H9 (cell line): ENCODE measurements around the gene PDXK. TPM values are rescaled to one million over a fixed set of nuclear protein-coding genes. Genes with fewer than 3 reads are reported as not detected.
A peak's percentile ranks its signal among the peaks of the same experiment; 100 is the strongest.

Source experiments
- DNase-seq: peaks from one replicate; pipeline ENCODE4 v3.0.0-alpha.2; 2017
- H2AFZ ChIP-seq: one replicate; pipeline ENCODE4 v1.6.1; 2013; ENCODE audit warnings: mild to moderate bottlenecking, low read length, control low read depth, moderate library complexity
- H2AK5ac ChIP-seq: 2 replicates; pipeline ENCODE4 v1.6.1; 2013; ENCODE audit warnings: low read length, control low read depth, mixed read lengths; ENCODE audit not compliant: insufficient read length
- H2BK120ac ChIP-seq: one replicate; pipeline ENCODE4 v1.6.1; 2013; ENCODE audit warnings: low read depth, mild to moderate bottlenecking, low read length, control low read depth, inconsistent platforms; ENCODE audit not compliant: poor library complexity, severe bottlenecking
- H2BK12ac ChIP-seq: 2 replicates; pipeline ENCODE4 v1.6.1; 2013; ENCODE audit warnings: low read length, control low read depth, mixed read lengths, low read depth; ENCODE audit not compliant: insufficient read length
- H2BK15ac ChIP-seq: 2 replicates; pipeline ENCODE4 v1.6.1; 2013; ENCODE audit warnings: low read depth, low read length, control low read depth
- H2BK20ac ChIP-seq: one replicate; pipeline ENCODE4 v1.6.1; 2013; ENCODE audit warnings: low read depth, mild to moderate bottlenecking, low read length, control low read depth, inconsistent platforms; ENCODE audit not compliant: poor library complexity, severe bottlenecking
- H2BK5ac ChIP-seq: 2 replicates; pipeline ENCODE4 v1.6.1; 2013; ENCODE audit warnings: low read length, control low read depth, mixed read lengths; ENCODE audit not compliant: insufficient read length
- H3K14ac ChIP-seq: 2 replicates; pipeline ENCODE4 v1.6.1; 2013; ENCODE audit warnings: low read length, control low read depth; ENCODE audit not compliant: insufficient read depth
- H3K18ac ChIP-seq: 2 replicates; pipeline ENCODE4 v1.6.1; 2013; ENCODE audit warnings: low read depth, mild to moderate bottlenecking, mixed read lengths, low read length, control low read depth; ENCODE audit not compliant: insufficient read length
- H3K23ac ChIP-seq: 2 replicates; pipeline ENCODE4 v1.6.1; 2013; ENCODE audit warnings: low read length, control low read depth, mixed read lengths, low read depth; ENCODE audit not compliant: insufficient read length
- H3K23me2 ChIP-seq: 2 replicates; pipeline ENCODE4 v1.6.1; 2013; ENCODE audit warnings: low read depth, mild to moderate bottlenecking, mixed read lengths, low read length, control low read depth; ENCODE audit not compliant: insufficient read length, poor library complexity, severe bottlenecking
- H3K27ac ChIP-seq: 2 replicates; pipeline ENCODE4 v1.5.1; 2013; ENCODE audit warnings: low read length, control low read depth, mixed read lengths, low read depth; ENCODE audit not compliant: insufficient read length
- H3K27me3 ChIP-seq: 2 replicates; pipeline ENCODE4 v1.6.1; 2013; ENCODE audit warnings: low read length, control low read depth, inconsistent platforms; ENCODE audit not compliant: insufficient read depth
- H3K4ac ChIP-seq: 2 replicates; pipeline ENCODE4 v1.6.1; 2013; ENCODE audit warnings: low read depth, mild to moderate bottlenecking, control low read depth, inconsistent platforms, low read length, moderate library complexity
- H3K4me1 ChIP-seq: 2 replicates; pipeline ENCODE4 v1.6.1; 2013; ENCODE audit warnings: low read length, control low read depth, inconsistent platforms; ENCODE audit not compliant: insufficient read depth
- H3K4me2 ChIP-seq: 2 replicates; pipeline ENCODE4 v1.6.1; 2013; ENCODE audit warnings: low read length, control low read depth, mixed read lengths; ENCODE audit not compliant: insufficient read length, insufficient read depth
- H3K56ac ChIP-seq: 2 replicates; pipeline ENCODE4 v1.6.1; 2013; ENCODE audit warnings: low read depth, mild to moderate bottlenecking, mixed read lengths, low read length, control low read depth; ENCODE audit not compliant: insufficient read length
- H3K79me1 ChIP-seq: 2 replicates; pipeline ENCODE4 v1.6.1; 2013; ENCODE audit warnings: low read depth, mild to moderate bottlenecking, moderate library complexity, low read length, control low read depth, inconsistent platforms; ENCODE audit not compliant: insufficient read depth, poor library complexity, severe bottlenecking
- H3K79me2 ChIP-seq: 2 replicates; pipeline ENCODE4 v1.6.1; 2013; ENCODE audit warnings: low read length, control low read depth, inconsistent platforms; ENCODE audit not compliant: insufficient read depth
- H3K9ac ChIP-seq: 2 replicates; pipeline ENCODE4 v1.6.1; 2013; ENCODE audit warnings: low read length, control low read depth, mixed read lengths; ENCODE audit not compliant: insufficient read length; ENCODE audit errors: extremely low read depth
- H3K9me3 ChIP-seq: one replicate; pipeline ENCODE4 v1.6.1; 2013; ENCODE audit warnings: low read depth, low read length, inconsistent platforms; ENCODE audit not compliant: control insufficient read depth
- H3T11ph ChIP-seq: one replicate; pipeline ENCODE4 v1.6.1; 2013; ENCODE audit warnings: mild to moderate bottlenecking, low read length, control low read depth, inconsistent platforms
- H4K20me1 ChIP-seq: one replicate; pipeline ENCODE4 v1.6.1; 2013; ENCODE audit not compliant: control insufficient read depth, insufficient read length, insufficient read depth
- H4K5ac ChIP-seq: 2 replicates; pipeline ENCODE4 v1.6.1; 2013; ENCODE audit warnings: low read depth, mild to moderate bottlenecking, mixed read lengths, low read length, control low read depth; ENCODE audit not compliant: insufficient read length
- H4K8ac ChIP-seq: replicated peaks from 2 replicates; pipeline ENCODE4 v1.6.1; 2013; ENCODE audit warnings: low read length, control low read depth, mixed read lengths, low read depth; ENCODE audit not compliant: insufficient read length
- H4K91ac ChIP-seq: 2 replicates; pipeline ENCODE4 v1.6.1; 2013; ENCODE audit warnings: low read depth, mild to moderate bottlenecking, moderate library complexity, mixed read lengths, low read length, control low read depth; ENCODE audit not compliant: insufficient read length
- H3K27ac Mint-ChIP-seq, 3 experiments: 2 replicates in 2 of 3; 3 replicates in 1 of 3; pipeline ENCODE4 v1.8.0; 2020 to 2021; ENCODE audit warnings: mixed read lengths in 3 of 3, mild to moderate bottlenecking in 1 of 3, moderate library complexity in 1 of 3
- H3K27me3 Mint-ChIP-seq: 2 replicates; pipeline ENCODE4 v1.8.0; 2021; ENCODE audit warnings: low read depth, mild to moderate bottlenecking, moderate library complexity, mixed read lengths
- H3K36me3 Mint-ChIP-seq, 3 experiments: 2 replicates in 2 of 3; 3 replicates in 1 of 3; pipeline ENCODE4 v1.8.0; 2020 to 2021; ENCODE audit warnings: low read depth in 3 of 3, mixed read lengths in 3 of 3; ENCODE audit not compliant: insufficient read depth in 1 of 3
- H3K4me1 Mint-ChIP-seq, 2 experiments: 2 replicates each; pipeline ENCODE4 v1.8.0; 2020; ENCODE audit warnings: mixed read lengths in 2 of 2
- H3K4me3 Mint-ChIP-seq, 2 experiments: 2 replicates in 1 of 2; 3 replicates in 1 of 2; pipeline ENCODE4 v1.8.0; 2020 to 2021; ENCODE audit warnings: mild to moderate bottlenecking in 2 of 2, mixed read lengths in 2 of 2, moderate library complexity in 1 of 2
- H3K9me3 Mint-ChIP-seq, 2 experiments: 2 replicates in 1 of 2; 3 replicates in 1 of 2; pipeline ENCODE4 v1.8.0; 2020; ENCODE audit warnings: mild to moderate bottlenecking in 2 of 2, mixed read lengths in 2 of 2, moderate library complexity in 1 of 2
- WGBS: extraction: QIAGEN DNeasy Blood & Tissue Kit; methylation state at CpG from one replicate; pipeline ENCODE4 v1.1.7; 2013; ENCODE audit warnings: missing lambda C conversion rate, low lambda C conversion rate, mixed read lengths; ENCODE audit not compliant: insufficient read length; ENCODE audit errors: extremely low coverage; 5-methylcytosine and 5-hydroxymethylcytosine counted together
- total RNA-seq: library from RNA; stranded (reverse); gene quantifications from 2 replicates; pipeline ENCODE4 v1.2.1, GENCODE V29; 2021
- TF ChIP-seq, protein P1 (sequence below): fragments of 200-600 bp; sonication (generic); conservative IDR thresholded peaks from 3 replicates; pipeline ENCODE4 v1.8.0; 2021; ENCODE audit warnings: antibody characterized with exemption, mild to moderate bottlenecking

The PDXK gene
- total RNA-seq, 1 experiment from 2014 or later: 109 TPM

DNA sequence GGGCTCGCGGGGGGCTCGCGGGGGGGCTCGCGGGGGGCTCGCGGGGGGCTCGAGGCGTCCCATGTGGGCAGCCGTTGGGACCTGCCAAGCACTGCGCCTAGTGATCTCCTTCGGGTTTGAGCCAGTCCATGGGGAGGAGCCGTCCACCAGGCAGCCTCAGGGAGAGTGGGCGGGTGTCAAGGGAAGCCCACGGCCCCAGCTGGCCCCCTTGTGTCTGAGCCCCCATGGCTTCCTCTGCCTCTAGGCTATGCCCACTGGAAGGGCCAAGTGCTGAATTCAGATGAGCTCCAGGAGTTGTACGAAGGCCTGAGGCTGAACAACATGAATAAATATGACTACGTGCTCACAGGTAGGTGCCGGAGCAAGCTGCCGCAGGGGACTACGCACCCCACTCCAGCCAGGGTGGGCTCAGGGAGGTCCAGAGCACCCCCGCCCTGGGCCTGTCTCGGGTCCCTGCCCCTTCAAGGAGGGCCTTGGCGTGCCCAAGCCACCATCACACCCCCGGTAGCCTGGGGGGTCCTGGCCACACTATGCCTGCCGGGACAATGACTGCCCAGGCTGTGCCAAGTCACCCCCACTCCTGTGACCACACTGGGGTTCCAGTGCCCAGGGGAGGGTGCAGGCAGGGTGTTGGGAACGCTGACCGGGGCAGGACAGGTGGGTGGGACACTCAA lies 22.6 kb downstream of the PDXK start:
- H2BK5ac ChIP-seq: no peak overlapping the region
- no peaks in the 10 kb centered on the region for H3K27me3 Mint-ChIP-seq
- no peaks in the 10 kb centered on the region for H3K23me2 ChIP-seq
- H2BK20ac ChIP-seq: no peak overlapping the region
- no peak overlapping the region for H2AFZ ChIP-seq
- TF ChIP-seq, protein P1, sequence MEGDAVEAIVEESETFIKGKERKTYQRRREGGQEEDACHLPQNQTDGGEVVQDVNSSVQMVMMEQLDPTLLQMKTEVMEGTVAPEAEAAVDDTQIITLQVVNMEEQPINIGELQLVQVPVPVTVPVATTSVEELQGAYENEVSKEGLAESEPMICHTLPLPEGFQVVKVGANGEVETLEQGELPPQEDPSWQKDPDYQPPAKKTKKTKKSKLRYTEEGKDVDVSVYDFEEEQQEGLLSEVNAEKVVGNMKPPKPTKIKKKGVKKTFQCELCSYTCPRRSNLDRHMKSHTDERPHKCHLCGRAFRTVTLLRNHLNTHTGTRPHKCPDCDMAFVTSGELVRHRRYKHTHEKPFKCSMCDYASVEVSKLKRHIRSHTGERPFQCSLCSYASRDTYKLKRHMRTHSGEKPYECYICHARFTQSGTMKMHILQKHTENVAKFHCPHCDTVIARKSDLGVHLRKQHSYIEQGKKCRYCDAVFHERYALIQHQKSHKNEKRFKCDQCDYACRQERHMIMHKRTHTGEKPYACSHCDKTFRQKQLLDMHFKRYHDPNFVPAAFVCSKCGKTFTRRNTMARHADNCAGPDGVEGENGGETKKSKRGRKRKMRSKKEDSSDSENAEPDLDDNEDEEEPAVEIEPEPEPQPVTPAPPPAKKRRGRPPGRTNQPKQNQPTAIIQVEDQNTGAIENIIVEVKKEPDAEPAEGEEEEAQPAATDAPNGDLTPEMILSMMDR: no peak
- DNase-seq: peak; percentile 65
- H3K79me1 ChIP-seq: no peaks in the 10 kb centered on the region
- H3K27me3 ChIP-seq: no peaks in the 10 kb centered on the region
- H3K4me3 Mint-ChIP-seq: peak overlapping the region; percentile 21 to 32; a peak in 2 of 5 replicates
- no peak overlapping the region for H3K18ac ChIP-seq
- peaks cover 14 to 17% of the 10 kb centered on the region in 2 experiments for H3K4me1 Mint-ChIP-seq
- H3K9me3 Mint-ChIP-seq: no peaks in the 10 kb centered on the region
- no peak overlapping the region for H3K4me2 ChIP-seq
- no peak overlapping the region for H3K9ac ChIP-seq
- no peak overlapping the region for H2BK15ac ChIP-seq
- no peaks in the 10 kb centered on the region for H3K9me3 ChIP-seq
- no peak overlapping the region for H3K27ac ChIP-seq
- H4K20me1 ChIP-seq: peaks cover 4% of the 10 kb centered on the region
- no peak overlapping the region for H3T11ph ChIP-seq
- H3K56ac ChIP-seq: no peak overlapping the region
- peaks cover 9 to 29% (median 27%) of the 10 kb centered on the region in 3 experiments; a peak in 6 of 7 replicates for H3K36me3 Mint-ChIP-seq
- no peaks in the 10 kb centered on the region for H3K4me1 ChIP-seq
- H3K79me2 ChIP-seq: no peaks in the 10 kb centered on the region
- H2AK5ac ChIP-seq: no peak overlapping the region
- no peak overlapping the region for H2BK120ac ChIP-seq
- H3K4ac ChIP-seq: no peak overlapping the region
- H3K14ac ChIP-seq: no peak overlapping the region
- H4K5ac ChIP-seq: no peak overlapping the region
- H4K8ac ChIP-seq: no peak overlapping the region
- H3K23ac ChIP-seq: no peak overlapping the region
- no peak overlapping the region for H4K91ac ChIP-seq
- no peak overlapping the region for H2BK12ac ChIP-seq
- peak overlapping the region in 1 of 3 experiments; percentile 58; a peak in 1 of 7 replicates for H3K27ac Mint-ChIP-seq
- no CpG with 5 or more reads among the region's 28 CpGs for WGBS
